NCI-H748 (cell line): ENCODE results near the gene SCD5.
A peak's percentile ranks its signal among the peaks of the same experiment; 100 is the strongest.

Experiments used
- DNase-seq: peaks from one replicate; lab custom pipeline; 2025; ENCODE audit not compliant: unreplicated experiment; lab: John Stamatoyannopoulos, UW

The SCD5 gene

GRCh38 chr4:82594456-82594855, 204.1 kb downstream of the SCD5 start:
- no peak for DNase-seq

GRCh38 chr4:82593411-82593810, 205.2 kb downstream of the SCD5 start:
- no peak for DNase-seq

GRCh38 chr4:82592639-82593038, 206.0 kb downstream of the SCD5 start:
- DNase-seq: no peak

GRCh38 chr4:82591592-82591991, 207.0 kb downstream of the SCD5 start:
- peak; percentile 52 for DNase-seq

GRCh38 chr4:82589756-82590155, 208.8 kb downstream of the SCD5 start:
- no peak for DNase-seq

GRCh38 chr4:82588771-82589270, 209.8 kb downstream of the SCD5 start:
- no peak for DNase-seq

GRCh38 chr4:82587826-82588540, 210.6 kb downstream of the SCD5 start:
- no peak for DNase-seq

- peak; percentile 6 for DNase-seq
Measured at GRCh38 chr4:82585690-82586435, 212.7 kb downstream of the SCD5 start.

- DNase-seq: no peak
Measured at GRCh38 chr4:82584931-82585330, 213.7 kb downstream of the SCD5 start.

GRCh38 chr4:82583897-82584587, 214.6 kb downstream of the SCD5 start:
- DNase-seq: no peak

- no peak for DNase-seq
Measured at GRCh38 chr4:82579932-82580331, 218.7 kb downstream of the SCD5 start.
